SIG-M5 (cell line): Measurements from ENCODE around the gene DROSHA.

ENCODE experiments used
- DNase-seq: peaks from one replicate; lab custom pipeline; 2025; lab: John Stamatoyannopoulos, UW

The DROSHA gene

GRCh38 chr5:31530541-31531265, 1.2 kb downstream of the DROSHA start:
- no peak for DNase-seq

- DNase-seq, result no peak
Measured at GRCh38 chr5:31523041-31523440, 8.9 kb downstream of the DROSHA start.

DNA sequence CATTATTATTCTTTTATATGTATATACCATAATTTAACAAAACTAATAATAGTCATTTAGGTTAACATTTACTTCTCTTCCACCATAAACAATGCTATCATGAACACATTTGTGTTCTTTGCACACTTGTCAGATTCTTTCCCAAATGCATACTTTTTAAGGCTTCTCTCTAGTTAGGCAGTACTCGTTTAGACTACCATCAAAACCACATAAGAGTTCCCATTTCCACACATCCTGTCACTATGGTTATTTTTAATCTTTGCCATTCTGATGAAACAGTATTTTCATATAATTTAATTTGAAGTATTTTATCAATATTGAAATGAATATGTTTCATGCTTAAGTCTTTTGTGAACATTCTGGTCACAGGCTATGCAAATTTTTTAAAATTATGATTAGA, 15.1 kb downstream of the DROSHA start:
- DNase-seq, result no peak

- DNase-seq, result no peak
Measured at GRCh38 chr5:31511305-31511704, 20.6 kb downstream of the DROSHA start.

DNA sequence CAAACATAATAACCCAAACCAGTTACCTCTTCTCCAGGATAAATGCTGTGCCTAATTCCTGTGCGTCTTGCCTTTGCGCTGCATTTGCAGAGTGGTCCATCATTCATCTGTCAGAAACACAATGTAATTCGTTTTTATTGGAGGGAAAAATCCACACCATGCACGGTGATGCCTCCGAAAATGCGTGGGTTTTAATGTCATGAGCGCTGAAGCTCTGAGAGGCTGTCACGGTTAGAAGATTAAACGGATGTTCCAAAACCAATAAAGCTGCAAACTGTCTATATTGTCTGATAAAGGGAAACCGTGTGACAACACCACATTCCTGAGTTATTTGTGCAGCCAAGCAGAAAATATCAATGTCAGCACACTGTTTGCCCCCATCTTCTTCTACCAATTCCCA, 27.4 kb downstream of the DROSHA start:
- DNase-seq, result no peak

DNA sequence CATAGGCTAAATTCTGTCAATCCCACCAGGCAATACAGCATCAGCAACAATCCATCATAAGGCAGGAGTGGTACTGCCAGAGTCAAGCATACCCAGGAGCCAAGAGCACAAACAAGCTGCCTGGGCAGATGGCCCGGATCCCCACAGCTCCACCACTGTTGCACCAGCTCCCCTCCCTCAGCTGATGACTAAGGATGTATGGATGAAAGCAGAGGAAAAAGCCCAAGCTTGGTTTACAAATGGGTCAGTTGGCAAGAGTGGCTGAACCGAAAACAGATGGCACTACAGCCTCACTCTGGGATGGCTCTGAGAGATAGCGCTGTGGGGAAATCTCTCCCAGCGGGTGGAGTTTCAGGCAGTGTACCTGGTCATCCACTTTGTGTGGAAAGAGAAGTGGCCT, 29.4 kb downstream of the DROSHA start:
- DNase-seq, result no peak

GRCh38 chr5:31500256-31500655, 31.6 kb downstream of the DROSHA start:
- no peak for DNase-seq

GRCh38 chr5:31496891-31497290, 35.0 kb downstream of the DROSHA start:
- DNase-seq, result no peak

- no peak for DNase-seq
Measured at GRCh38 chr5:31496301-31496700, 35.6 kb downstream of the DROSHA start.

DNA sequence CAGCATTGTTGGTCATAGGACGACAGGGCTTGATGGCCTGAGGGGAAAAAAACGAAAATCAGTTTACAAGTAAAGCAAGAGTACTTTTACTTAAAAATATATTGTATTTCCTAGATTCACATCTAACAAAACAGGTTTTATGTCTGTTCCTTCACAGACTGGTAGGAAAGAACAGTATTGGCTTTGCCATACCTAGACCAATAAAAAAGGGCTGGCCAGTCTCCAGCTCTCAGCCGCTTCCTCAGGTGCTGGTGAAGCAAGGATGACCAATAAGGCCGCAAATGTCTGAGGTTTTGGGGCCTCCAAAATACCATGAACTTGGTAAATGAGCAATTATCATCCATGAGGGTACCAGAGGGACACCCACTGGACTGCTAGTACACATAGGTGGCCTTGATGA, 36.6 kb downstream of the DROSHA start:
- DNase-seq, result no peak

DNA sequence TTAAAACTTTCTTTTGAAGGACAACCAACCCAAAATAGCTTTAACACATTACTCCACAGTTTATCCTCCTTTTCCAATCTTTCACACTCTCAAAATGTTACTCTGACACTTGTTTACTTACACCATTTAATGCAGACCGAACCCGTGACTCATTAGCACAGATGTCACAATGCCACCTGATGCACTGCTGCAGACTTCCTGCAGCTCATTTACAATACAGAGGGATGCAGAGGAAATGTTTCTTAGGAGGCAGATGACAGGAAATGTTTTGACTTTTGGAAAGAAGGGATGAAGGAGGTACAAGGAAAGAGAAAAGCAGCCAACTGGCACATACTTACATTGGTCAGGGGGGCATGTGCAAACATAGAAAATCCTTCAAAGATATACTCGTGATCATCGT, 39.0 kb downstream of the DROSHA start:
- no peak for DNase-seq

DNA sequence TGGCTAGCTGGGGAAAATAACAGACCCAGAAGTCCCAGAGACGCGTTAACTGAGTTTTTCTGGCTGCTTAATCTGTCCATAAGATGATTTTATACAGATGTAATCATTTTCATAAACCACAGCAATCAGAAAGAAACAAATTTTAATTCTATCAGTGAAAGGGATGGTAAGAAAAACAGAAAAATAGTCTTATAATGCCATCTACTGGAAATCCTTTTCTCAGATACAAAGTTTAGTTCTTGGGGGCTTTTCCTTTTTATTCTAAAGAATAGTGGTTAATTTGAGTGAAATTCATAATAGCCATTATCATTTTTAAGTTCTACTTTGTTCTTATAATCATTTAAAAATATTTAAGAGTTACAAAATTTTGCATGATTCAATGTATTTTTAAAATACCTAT, 44.4 kb downstream of the DROSHA start:
- DNase-seq, result no peak

DNA sequence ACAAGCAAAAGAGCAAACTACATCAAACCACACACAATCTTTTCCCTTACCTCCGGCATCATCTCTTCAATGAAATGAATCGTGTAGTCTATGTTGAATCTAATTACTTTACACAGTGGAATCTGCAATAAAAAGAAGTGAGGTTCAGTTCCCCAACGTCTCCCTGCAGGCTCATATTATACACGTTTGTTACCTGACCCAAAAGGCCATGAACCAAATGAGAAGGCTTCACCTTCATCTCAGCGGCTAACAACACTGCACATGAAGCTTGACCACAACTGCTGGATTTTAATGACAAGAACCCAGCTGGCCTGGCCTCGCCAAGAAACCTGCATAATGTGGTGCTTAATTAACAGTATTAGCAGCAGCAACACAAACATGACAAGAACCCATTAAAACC, 45.5 kb downstream of the DROSHA start:
- no peak for DNase-seq

- no peak for DNase-seq
Measured at GRCh38 chr5:31485376-31486207, 46.3 kb downstream of the DROSHA start.

GRCh38 chr5:31481531-31482165, 50.2 kb downstream of the DROSHA start:
- no peak for DNase-seq

- DNase-seq, result no peak
Measured at GRCh38 chr5:31479706-31480105, 52.2 kb downstream of the DROSHA start.

GRCh38 chr5:31478901-31479300, 53.0 kb downstream of the DROSHA start:
- no peak for DNase-seq

GRCh38 chr5:31477971-31478370, 53.9 kb downstream of the DROSHA start:
- no peak for DNase-seq

DNA sequence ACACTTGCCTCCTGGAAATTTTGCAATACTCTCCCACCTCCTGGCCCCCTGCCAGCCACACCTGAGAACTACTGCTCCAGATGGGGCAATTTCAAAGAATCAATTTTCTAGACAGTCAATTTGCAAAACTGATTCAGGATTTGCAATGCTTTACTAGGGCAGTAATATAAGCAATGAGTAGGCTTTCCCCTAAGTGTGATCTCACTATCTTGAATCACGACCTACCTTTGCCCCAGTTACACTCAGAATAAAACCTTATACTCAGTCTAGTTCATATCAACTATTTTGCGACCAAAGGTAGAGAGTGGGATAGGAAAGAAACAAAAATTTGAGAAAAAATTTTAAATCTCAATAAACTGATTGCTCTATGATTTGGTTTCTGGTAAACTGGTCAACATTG, 54.4 kb downstream of the DROSHA start:
- DNase-seq, result no peak

DNA sequence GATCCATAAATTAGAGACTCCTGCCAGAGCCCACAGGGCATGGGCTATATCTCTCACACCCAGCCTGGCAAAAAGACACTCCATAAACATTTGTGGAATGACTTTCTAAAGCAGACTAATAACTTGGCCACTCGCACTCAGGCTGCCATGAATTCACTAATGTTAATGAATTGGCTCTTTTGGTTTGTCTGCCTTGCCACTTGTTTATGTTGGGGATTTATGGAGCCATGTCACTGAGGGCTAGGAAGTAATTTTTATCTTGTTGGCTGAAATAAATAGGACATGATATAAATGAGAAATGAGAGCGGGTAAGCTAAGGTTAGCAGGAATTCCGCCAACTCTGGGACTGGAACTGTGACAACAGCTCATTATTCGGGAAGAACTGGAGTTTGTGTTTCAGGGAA, 55.2 kb downstream of the DROSHA start:
- no peak for DNase-seq

- DNase-seq, result no peak
Measured at GRCh38 chr5:31471916-31472315, 60.0 kb downstream of the DROSHA start.

GRCh38 chr5:31471040-31471439, 60.9 kb downstream of the DROSHA start:
- no peak for DNase-seq

- DNase-seq, result no peak
Measured at GRCh38 chr5:31470608-31471007, 61.3 kb downstream of the DROSHA start.
